Lung (tissue), 12 donors: ENCODE data around the gene IL13RA1. TPM values are rescaled to one million over a fixed set of nuclear protein-coding genes. Genes with fewer than 3 reads are reported as not detected.
A peak's percentile ranks its signal among the peaks of the same experiment; 100 is the strongest.

ENCODE experiments used
- ATAC-seq: fragments of 200-7000 bp; cut with Tn5 transposase; one replicate; pipeline ENCODE4 v1.9.1; 2020; ENCODE audit warnings: moderate number of reproducible peaks; ENCODE audit not compliant: insufficient read depth, low FRiP score
- DNase-seq, 3 donors: peaks; one replicate each; pipeline ENCODE4 v3.0.0-alpha.2; 2013 to 2017
- H3K27ac ChIP-seq, 2 donors: one replicate each; pipeline ENCODE4 v1.5.1; 2013; ENCODE audit warnings: mild to moderate bottlenecking in 2 of 2, moderate library complexity in 2 of 2, control low read depth in 1 of 2, inconsistent platforms in 1 of 2, low read depth in 1 of 2, low read length in 1 of 2
- H3K27me3 ChIP-seq, 3 donors: one replicate each; pipeline ENCODE4 v1.5.1; 2013; ENCODE audit warnings: low read length in 2 of 3; ENCODE audit not compliant: control insufficient read depth in 3 of 3, insufficient read depth in 3 of 3
- H3K36me3 ChIP-seq, 4 donors: one replicate each; pipeline ENCODE4 v1.5.1; 2013; ENCODE audit warnings: low read length in 4 of 4, mild to moderate bottlenecking in 1 of 4, moderate library complexity in 1 of 4; ENCODE audit not compliant: control insufficient read depth in 4 of 4, insufficient read depth in 4 of 4
- H3K4me1 ChIP-seq, 5 donors: one replicate each; pipeline ENCODE4 v1.5.1; 2013; ENCODE audit warnings: low read length in 5 of 5, mild to moderate bottlenecking in 2 of 5, moderate library complexity in 1 of 5; ENCODE audit not compliant: control insufficient read depth in 5 of 5, insufficient read depth in 5 of 5
- H3K4me3 ChIP-seq: one replicate; pipeline ENCODE4 v1.5.1; 2013; ENCODE audit warnings: mild to moderate bottlenecking, control low read depth, moderate library complexity
- H3K9ac ChIP-seq, 2 donors: one replicate each; pipeline ENCODE4 v1.5.1; 2013; ENCODE audit warnings: low read length in 2 of 2, control low read depth in 1 of 2; ENCODE audit not compliant: insufficient read depth in 1 of 2
- H3K9me3 ChIP-seq, 4 donors: one replicate each; pipeline ENCODE4 v1.5.1; 2013; ENCODE audit warnings: low read length in 3 of 4, mild to moderate bottlenecking in 1 of 4, moderate library complexity in 1 of 4; ENCODE audit not compliant: control insufficient read depth in 4 of 4, insufficient read depth in 3 of 4
- WGBS, 2 donors: extraction: QIAGEN DNeasy Blood & Tissue Kit; methylation state at CpG; one replicate each; pipeline ENCODE4 v1.1.7; 2013; 5-methylcytosine and 5-hydroxymethylcytosine counted together
- polyA plus RNA-seq, 2 donors: library from polyadenylated mRNA; stranded (reverse); fragments of 200-250 nt; gene quantifications; one replicate each; pipeline ENCODE4 v1.2.1, GENCODE V29; 2013
- total RNA-seq, 2 donors: library from RNA; depleted of rRNA in 1 of 2; stranded (reverse); fragments of >200 nt in 1 of 2; gene quantifications; one replicate each; pipeline ENCODE4 v1.2.1, GENCODE V29; 2014 to 2021
- TF ChIP-seq, protein P1 (sequence below): IDR thresholded peaks from 2 replicates; pipeline ENCODE4 v1.5.1; 2012; ENCODE audit warnings: mild to moderate bottlenecking; ENCODE audit errors: control extremely low read depth, extremely low read depth
- donor health status: control.
- donor health status: control.
- donor health status: Bipolar disorder and iron deficiency.
- donor health status: healthy.
- donor health status: DM: yes; HTN: yes; CAD: no.

The IL13RA1 gene
- total and polyA plus RNA-seq, 4 donors: 23.4 to 64.0 (median 59.0) TPM

DNA sequence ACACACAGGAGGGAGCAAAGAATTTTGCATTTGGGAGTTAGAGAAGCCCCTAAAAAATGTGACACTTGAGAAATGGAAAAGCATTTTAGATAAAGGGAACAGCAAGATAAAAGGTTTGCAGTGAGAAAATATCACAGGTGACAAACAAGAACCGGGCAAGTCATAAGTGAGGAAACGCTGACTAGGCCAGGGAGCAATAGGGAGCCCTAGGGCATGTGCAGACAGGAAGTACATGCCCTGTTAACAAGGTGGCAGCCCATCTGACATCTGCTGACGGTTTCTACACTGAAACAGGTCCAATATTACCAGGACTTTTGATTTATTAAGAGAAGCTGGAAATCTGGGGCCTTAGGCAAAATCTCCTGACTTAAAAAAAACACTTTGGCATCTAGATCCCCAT is 4.0 kb upstream of the IL13RA1 start:
- WGBS, 2 donors: 58 to 68% methylated on average over 3 of the region's 3 CpGs
- ATAC-seq (no peak), DNase-seq (no peak)
- peaks cover 0 to 18% (median 2%) of the 10 kb centered on the region in 5 donors for H3K4me1 ChIP-seq
- H3K36me3 ChIP-seq: no peaks in the 10 kb centered on the region
- TF ChIP-seq, protein P1, sequence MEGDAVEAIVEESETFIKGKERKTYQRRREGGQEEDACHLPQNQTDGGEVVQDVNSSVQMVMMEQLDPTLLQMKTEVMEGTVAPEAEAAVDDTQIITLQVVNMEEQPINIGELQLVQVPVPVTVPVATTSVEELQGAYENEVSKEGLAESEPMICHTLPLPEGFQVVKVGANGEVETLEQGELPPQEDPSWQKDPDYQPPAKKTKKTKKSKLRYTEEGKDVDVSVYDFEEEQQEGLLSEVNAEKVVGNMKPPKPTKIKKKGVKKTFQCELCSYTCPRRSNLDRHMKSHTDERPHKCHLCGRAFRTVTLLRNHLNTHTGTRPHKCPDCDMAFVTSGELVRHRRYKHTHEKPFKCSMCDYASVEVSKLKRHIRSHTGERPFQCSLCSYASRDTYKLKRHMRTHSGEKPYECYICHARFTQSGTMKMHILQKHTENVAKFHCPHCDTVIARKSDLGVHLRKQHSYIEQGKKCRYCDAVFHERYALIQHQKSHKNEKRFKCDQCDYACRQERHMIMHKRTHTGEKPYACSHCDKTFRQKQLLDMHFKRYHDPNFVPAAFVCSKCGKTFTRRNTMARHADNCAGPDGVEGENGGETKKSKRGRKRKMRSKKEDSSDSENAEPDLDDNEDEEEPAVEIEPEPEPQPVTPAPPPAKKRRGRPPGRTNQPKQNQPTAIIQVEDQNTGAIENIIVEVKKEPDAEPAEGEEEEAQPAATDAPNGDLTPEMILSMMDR: no peak
- peaks cover 0 to 5% (median 0%) of the 10 kb centered on the region in 4 donors for H3K9me3 ChIP-seq
- no peak overlapping the region for H3K9ac ChIP-seq
- H3K4me3 ChIP-seq: no peak overlapping the region
- H3K27ac ChIP-seq: no peak overlapping the region
- H3K27me3 ChIP-seq: no peaks in the 10 kb centered on the region

DNA sequence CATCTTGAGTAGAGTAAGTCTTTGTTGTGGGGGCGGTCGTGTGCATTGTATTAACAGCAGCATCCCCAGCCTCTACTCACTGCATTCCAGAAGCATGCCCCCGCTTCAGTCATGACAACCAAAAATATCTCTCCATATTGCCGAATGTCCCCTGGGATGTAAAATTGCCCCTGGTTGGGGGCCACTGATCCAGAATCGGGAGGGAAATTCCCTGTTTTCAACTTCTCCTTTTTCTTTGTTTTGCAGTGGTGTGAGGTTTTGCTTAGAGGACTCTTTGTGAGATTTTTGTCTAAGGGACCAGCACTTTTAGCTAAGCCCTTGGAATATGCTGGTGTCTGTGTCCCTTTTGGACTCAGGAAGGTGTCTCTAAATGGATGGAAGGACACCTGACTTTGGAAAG is 3.0 kb upstream of the IL13RA1 start:
- Histone ChIP-seq H3K4me3 (no peak overlapping the region), H3K27ac (no peak overlapping the region), H3K9ac (no peak overlapping the region), H3K4me1 (peaks cover 0 to 23% (median 2%) of the 10 kb centered on the region in 5 donors), H3K9me3 (peaks cover 0 to 5% (median 0%) of the 10 kb centered on the region in 4 donors), H3K36me3 (no peaks in the 10 kb centered on the region), H3K27me3 (no peaks in the 10 kb centered on the region)
- 68 to 76% methylated on average over 5 of the region's 5 CpGs for WGBS, 2 donors
- no peak for ATAC-seq
- TF ChIP-seq, protein P1: no peak
- DNase-seq: no peak

DNA sequence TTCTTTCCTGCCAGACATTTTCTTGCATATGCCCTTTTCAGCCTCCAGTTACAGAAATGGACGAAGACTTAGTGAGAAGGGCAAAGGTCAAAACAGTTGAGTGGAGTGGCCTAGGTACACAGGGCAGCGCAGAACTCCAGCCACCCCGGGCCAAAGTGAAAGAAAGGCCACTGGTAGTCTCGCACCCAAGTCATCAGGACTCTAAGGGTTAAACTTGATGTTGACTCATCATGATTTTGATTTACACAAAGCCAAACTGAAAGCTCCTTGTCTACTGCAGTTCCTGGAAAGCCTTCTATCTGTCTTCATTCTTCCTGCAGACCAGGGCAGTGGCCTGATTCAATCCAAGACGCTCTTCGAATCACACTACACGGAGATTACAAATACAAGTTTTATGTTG is 2.6 kb upstream of the IL13RA1 start:
- Histone ChIP-seq H3K4me1 (peaks cover 0 to 23% (median 3%) of the 10 kb centered on the region in 5 donors), H3K9ac (no peak overlapping the region), H3K36me3 (no peaks in the 10 kb centered on the region), H3K4me3 (no peak overlapping the region), H3K27me3 (no peaks in the 10 kb centered on the region), H3K27ac (no peak overlapping the region), H3K9me3 (peaks cover 0 to 5% (median 0%) of the 10 kb centered on the region in 4 donors)
- DNase-seq (no peak), ATAC-seq (no peak)
- TF ChIP-seq, protein P1: no peak
- WGBS, 2 donors: 41 to 60% methylated on average over 7 of the region's 7 CpGs

DNA sequence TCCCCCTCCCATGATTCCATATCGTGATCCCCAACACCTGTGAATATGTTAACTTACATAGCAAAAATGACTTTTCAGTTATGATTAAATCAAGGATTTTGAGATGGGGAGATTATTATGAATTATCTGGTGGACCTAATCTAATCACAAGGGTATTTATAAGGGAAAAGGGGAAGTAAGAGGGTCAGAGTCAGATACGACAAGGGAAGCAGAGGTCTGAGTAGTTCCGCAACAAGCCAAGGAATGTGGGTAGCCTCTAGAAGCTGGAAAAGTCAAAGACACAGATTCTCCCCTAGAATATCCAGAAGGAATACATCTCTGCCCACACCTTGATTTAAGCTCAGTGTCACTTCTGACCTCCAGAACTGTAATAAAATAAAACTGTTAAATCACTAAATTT is 1.0 kb upstream of the IL13RA1 start:
- peak overlapping the region; percentile 74 to 90 for H3K27ac ChIP-seq
- no peaks in the 10 kb centered on the region for H3K27me3 ChIP-seq
- 47 to 69% methylated on average over 3 of the region's 3 CpGs for WGBS, 2 donors
- peaks cover 0 to 23% (median 3%) of the 10 kb centered on the region in 5 donors for H3K4me1 ChIP-seq
- no peak overlapping the region for H3K4me3 ChIP-seq
- ATAC-seq (no peak), DNase-seq (no peak)
- no peak overlapping the region for H3K9ac ChIP-seq
- TF ChIP-seq, protein P1: no peak
- no peaks in the 10 kb centered on the region for H3K36me3 ChIP-seq
- H3K9me3 ChIP-seq: peaks cover 0 to 5% (median 0%) of the 10 kb centered on the region in 4 donors
